GM21390 (cell line): ENCODE results near the gene HJURP.

Experiments used
- ATAC-seq: cut with Tn5 transposase; IDR thresholded peaks from one replicate; pipeline ENCODE4 v1.9.1; 2021; ENCODE audit not compliant: unreplicated experiment

HJURP gene

GRCh38 chr2:233794128-233794658, 60.1 kb downstream of the HJURP start:
- no peak for ATAC-seq

GRCh38 chr2:233793465-233794127, 60.7 kb downstream of the HJURP start:
- no peak for ATAC-seq

GRCh38 chr2:233792720-233793119, 61.6 kb downstream of the HJURP start:
- no peak for ATAC-seq

GRCh38 chr2:233791883-233792329, 62.4 kb downstream of the HJURP start:
- ATAC-seq, result no peak

- ATAC-seq, result no peak
Observed at GRCh38 chr2:233791151-233791882, 63.0 kb downstream of the HJURP start.

GRCh38 chr2:233789554-233789953, 64.8 kb downstream of the HJURP start:
- ATAC-seq, result no peak
